ENCODE data around the gene TNFRSF12A.

DNA sequence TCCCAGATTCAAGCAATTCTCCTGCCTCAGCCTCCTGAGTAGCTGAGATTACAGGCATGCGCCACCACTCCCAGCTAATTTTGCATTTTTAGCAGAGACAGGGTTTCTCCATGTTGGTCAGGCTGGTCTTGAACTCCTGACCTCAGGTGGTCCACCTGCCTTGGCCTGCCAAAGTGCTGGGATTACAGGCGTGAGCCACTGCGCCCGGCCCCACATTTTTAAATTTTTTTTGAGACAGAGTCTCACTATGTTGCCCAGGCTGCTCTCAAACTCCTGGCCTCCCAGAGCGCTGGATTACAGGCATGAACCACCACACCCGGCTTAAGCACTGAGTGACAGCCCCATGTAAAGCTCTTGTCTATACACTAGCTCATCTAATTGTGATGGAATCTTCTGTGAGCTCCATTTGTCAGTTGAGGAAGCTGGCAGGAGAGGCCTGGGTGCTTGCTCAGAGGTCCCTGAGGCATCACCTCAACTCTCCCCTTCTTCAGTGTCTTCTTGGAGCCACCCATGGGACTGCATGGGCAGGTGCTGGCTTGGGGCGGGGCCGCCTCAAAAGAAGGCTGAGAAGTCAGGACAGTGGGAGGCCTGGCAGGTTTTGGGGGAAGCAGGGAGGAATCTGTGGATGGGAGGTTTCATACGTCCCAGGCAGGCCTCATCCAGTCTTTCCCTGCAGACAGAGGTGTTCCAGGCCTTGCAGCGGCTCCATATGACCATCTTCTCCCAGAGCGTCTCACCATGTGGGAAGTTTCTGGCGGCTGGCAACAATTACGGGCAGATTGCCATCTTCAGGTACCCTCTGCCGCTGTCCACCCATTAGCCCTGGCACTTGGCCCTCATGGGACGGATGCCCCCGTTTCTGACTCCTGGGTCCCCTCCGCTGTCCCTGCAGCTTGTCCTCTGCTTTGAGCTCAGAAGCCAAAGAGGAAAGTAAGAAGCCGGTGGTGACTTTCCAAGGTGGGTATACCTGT is 5.1 kb downstream of the TNFRSF12A start:
- TF ChIP-seq, protein P1, sequence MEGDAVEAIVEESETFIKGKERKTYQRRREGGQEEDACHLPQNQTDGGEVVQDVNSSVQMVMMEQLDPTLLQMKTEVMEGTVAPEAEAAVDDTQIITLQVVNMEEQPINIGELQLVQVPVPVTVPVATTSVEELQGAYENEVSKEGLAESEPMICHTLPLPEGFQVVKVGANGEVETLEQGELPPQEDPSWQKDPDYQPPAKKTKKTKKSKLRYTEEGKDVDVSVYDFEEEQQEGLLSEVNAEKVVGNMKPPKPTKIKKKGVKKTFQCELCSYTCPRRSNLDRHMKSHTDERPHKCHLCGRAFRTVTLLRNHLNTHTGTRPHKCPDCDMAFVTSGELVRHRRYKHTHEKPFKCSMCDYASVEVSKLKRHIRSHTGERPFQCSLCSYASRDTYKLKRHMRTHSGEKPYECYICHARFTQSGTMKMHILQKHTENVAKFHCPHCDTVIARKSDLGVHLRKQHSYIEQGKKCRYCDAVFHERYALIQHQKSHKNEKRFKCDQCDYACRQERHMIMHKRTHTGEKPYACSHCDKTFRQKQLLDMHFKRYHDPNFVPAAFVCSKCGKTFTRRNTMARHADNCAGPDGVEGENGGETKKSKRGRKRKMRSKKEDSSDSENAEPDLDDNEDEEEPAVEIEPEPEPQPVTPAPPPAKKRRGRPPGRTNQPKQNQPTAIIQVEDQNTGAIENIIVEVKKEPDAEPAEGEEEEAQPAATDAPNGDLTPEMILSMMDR (IDR thresholded peaks at IDR 0.05) = no peak
- TF ChIP-seq POLR2AphosphoS5 (IDR thresholded peaks at IDR 0.05; ENCODE audit: low read depth, low read length) = no peak
- no peak for TF ChIP-seq TCF7L2 (IDR thresholded peaks at IDR 0.05; ENCODE audit: low read depth, low read length)
- no peak for TF ChIP-seq SIN3A (IDR thresholded peaks at IDR 0.05; ENCODE audit: borderline replicate concordance, insufficient read depth, low read depth, low read length)
